AG20443 (cell line): ENCODE measurements around the gene ADAMTS2.

Experiments
- DNase-seq: peaks from one replicate; pipeline ENCODE4 v3.0.0; 2012; ENCODE audit warnings: low spot score, mixed read lengths

Gene ADAMTS2

GRCh38 chr5:179177711-179178575 is 167.3 kb downstream of the ADAMTS2 start:
- DNase-seq, result no peak

DNA sequence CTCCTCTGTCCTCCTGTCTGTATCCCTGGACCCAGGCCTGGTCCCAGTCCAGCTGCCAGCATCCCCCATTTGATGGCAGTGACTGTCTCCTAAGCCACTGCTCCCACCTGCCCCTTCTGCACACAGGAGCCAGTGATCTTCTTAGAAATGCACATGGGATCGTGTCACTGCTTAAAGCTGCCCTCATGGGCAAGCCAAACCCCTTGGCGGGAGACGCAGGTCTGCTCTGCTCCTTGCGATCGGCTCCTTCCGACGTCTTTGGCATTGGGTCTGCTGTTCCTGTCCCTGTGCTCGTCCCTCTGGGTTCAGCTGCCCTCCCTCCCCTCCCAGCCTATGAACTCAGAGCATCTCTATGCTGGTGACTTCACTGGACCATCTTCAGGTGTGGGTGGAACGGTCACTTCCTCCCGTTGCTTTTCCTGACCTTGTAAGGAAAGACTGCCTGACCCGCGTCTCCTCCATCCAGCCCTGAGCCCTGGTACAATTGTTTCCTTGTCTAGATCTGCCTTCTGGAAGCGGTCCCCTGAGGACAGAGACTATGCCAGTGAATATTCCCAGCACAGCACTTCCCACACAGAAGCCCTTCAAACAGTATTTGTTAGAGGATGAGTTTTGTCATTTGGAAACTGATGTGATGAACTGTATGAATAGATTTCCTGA is 168.6 kb downstream of the ADAMTS2 start:
- DNase-seq, result no peak

- no peak for DNase-seq
Measured at GRCh38 chr5:179176166-179176565, 169.1 kb downstream of the ADAMTS2 start.

- DNase-seq, result no peak
Measured at GRCh38 chr5:179171816-179172745, 173.2 kb downstream of the ADAMTS2 start.

DNA sequence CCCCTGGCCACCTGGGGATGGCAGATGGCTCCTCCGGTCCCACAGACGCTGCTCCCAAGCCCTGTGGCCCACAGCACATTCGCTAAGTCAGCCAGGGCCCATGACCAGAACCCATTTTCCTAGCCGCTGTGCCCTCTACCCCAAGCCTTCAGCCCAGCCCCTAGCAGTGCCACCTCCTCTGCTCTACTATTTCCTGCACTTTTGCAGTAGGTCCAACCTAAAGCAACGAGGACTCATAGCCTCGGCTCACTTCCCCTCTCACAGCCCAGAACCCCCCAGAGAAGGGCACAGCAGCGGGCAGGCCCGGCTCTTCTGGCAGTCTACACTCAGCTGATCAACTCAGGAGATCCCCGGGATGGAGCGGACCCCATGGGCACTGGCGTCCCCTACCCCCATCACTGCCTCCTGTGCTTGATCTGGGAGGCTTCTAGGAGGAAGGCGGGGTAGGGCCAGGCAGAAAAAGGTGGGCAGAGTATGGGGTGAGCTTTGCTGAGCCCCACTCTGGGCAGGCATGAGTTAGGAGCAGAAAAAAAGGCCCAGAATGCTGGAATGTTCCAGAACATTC is 173.9 kb downstream of the ADAMTS2 start:
- no peak for DNase-seq

DNA sequence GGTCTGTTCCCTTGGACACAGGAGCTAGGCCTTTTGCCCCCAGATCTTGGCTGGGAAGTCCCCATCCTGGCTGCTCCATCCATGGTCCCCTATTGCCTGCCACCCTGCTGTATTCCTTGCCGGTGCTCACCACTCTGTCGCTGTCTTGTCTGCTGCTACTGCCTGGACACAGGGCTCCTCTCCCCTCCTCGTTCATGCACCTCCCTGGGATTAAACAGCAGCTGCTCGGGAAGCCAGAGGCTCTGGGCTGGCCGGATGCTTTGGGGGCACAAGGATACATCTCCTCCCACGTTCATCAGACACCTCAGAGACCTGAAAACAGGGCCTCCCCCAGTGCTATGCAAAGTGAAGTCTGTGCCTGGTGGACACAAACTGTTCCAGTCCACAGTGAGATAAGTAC is 174.7 kb downstream of the ADAMTS2 start:
- no peak for DNase-seq

- no peak for DNase-seq
Measured at GRCh38 chr5:179169836-179170235, 175.4 kb downstream of the ADAMTS2 start.

DNA sequence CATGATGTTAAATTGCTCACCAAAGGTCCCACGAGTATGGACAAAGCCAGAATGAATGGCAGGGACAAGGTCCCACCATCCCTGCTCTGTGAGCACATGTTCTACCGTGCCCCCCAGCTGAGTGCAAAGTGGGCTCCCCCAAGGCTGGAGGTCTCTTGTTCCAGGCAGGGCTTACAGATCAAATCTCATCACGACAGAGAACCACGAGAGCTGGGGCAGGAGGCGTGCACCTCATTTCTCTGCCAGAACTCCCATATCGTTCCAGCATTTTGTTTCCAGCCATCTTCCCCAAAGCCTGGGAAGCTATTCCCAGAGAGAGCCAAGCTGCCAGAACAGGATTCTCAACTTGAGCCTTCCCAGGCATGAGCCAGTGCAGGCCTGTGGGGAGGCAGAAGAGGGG is 176.6 kb downstream of the ADAMTS2 start:
- DNase-seq, result no peak

- no peak for DNase-seq
Measured at GRCh38 chr5:179167871-179168451, 177.3 kb downstream of the ADAMTS2 start.

GRCh38 chr5:179166886-179167841 is 178.1 kb downstream of the ADAMTS2 start:
- DNase-seq, result peak; percentile 94

DNA sequence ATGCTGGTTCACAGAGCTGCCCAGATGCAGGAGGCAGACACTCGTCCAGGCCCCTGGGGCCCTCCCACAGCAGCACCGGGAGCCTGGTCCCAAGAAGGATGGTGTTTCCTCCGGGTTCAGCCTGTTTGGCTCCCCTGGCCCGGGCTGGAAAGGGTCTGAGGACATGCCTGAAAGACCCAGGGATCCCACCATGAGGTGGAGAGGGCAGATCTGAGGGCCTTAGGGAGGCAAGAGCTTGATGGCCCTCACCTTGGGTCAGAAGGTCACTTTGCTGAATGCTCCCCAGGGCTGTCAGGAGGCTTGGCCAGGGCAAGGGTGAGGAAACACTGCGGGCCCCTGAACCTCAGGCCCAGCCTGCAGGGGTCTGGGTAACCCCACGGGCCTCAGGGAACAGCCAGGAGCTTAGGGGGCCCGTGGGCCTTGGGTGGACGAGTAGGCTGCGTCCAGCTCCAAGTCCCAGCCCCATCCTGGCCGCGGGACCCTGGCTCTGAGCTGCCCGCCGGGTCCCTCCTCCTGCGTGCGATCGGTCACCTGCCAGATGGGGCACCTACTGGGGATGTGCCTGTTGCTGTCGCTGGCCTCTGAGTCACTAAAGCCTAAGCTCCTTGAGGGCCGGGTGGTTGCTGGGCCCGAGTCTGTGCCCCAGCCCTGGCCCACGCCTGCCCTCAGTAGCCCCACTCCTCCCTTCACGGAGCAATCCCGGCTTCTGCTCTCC is 178.9 kb downstream of the ADAMTS2 start:
- DNase-seq, result no peak

DNA sequence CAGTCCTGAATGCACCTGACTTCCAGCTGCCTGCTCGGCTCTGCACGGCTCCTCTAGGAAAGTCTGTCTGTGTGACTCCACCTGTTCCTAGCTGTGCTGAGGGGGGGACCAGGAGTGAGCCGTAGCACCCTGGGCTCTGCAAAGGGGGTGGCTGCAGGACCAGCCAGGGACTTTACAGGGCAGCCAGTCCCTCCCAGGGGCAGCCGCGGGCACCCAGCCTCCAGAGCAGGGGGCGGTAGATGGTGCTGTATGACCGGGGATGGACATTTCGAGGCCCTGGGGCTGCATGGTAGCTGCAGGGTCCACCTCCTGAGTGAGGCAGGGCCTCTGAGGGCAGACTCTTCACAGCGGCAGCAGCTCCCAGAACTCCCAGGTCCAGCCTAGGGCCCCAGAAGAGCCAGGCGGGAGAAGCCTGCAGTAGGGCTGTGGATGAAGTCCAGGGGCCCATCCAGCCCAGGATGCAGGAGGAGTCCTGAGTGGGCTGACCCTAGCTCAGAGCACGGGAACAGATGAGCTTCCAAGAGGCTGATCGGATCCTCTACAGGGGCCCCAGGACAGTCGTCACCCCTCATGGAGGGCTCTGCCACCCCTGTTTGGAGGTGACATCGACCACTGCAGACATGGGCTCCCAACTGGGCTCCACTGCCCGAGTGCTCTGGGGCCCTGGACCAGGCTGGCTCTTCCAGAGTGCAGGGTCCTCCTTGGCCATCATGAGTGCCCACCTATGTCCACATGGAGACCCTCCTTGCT is 179.7 kb downstream of the ADAMTS2 start:
- DNase-seq, result no peak

DNA sequence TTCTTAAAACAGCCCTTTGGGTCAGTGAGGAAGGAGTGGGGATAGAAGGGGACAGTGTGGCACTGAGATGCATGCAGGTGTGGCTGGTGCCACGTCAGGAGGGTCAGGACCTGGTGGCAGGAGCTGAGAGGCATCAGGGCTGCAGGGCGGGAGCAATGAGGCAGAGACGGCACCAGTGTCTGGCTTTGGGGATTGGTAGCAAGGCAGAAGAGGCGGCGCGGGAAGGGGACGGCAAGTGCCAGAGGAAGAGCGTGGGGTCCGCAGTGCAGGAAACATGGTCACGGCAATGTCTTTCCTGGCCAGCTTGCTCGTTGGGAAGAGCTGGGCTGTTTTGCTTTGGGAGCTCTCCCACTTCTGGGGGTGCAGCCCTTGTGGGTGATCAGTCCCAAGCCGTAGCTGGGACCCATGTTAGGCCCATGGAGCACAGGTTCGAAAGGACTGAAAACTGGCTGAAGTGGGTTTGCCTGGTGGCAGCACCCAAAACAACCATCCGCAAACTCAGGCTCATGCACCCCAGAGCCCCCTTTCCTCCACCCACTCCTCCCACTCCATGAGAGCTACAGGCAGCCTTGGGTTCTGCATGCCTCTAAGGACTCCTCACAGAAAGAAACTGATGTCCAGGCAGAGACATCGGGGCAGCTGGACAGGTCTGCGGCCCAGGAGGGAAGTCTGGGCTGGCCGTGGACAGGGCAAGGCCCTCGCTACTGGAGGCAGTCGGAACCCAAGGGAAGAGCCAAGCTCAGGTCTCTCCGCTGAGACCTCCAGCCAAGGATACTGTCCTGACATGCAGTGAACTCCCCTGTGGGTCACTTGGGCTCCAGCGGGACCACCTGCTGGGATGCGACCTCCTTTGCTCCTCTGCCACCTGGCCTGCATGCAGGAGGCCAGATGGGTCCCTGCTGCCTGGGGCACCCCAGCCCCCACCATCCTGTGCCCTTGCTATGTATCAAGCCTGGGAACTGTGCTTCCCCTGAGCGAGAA is 180.6 kb downstream of the ADAMTS2 start:
- DNase-seq, result no peak

GRCh38 chr5:179163236-179164155 is 181.8 kb downstream of the ADAMTS2 start:
- no peak for DNase-seq

- DNase-seq, result no peak
Measured at GRCh38 chr5:179162351-179163235, 182.7 kb downstream of the ADAMTS2 start.

- DNase-seq, result no peak
Measured at GRCh38 chr5:179161901-179162300, 183.4 kb downstream of the ADAMTS2 start.
